GM21786 (cell line): Measurements from ENCODE around the gene EGF.

ENCODE experiments used
- ATAC-seq: cut with Tn5 transposase; IDR thresholded peaks from one replicate; pipeline ENCODE4 v1.9.1; 2021; ENCODE audit not compliant: unreplicated experiment

EGF gene

DNA sequence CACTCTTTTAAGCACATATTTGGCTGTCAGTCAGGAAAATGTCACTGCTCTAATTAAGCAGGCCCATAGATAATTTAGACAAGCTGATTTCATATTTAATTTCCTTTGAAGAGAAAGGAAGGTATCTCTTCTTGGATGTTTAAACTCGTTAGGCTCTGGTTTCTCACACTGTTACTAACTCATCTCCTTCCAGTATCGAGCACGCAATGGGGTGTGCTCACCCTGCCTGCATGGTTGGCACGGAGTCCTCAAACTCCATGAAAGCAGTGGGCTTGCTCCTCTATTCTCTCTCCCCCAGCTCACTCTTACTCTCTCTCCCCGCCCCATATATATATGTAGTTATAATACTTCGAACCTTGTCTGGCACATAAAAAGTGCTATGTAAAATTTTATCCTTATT lies 76.9 kb downstream of the EGF start:
- no peak for ATAC-seq

GRCh38 chr4:109990261-109991257 lies 77.9 kb downstream of the EGF start:
- ATAC-seq: peak; percentile 84

DNA sequence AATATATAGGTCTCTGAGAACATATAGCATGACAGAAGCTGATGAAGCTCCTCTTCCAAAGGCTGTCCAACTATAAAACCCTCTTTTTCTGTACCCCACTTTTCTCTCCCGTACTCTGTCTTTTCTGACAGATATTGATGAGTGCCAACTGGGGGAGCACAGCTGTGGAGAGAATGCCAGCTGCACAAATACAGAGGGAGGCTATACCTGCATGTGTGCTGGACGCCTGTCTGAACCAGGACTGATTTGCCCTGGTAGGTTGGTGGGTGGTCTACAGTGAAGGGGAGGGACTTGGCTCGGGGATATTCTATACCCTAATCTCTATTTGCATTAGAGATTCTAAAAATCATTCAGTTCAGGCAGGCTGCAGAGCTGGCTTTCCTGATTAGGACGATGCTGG lies 80.4 kb downstream of the EGF start:
- ATAC-seq: no peak

DNA sequence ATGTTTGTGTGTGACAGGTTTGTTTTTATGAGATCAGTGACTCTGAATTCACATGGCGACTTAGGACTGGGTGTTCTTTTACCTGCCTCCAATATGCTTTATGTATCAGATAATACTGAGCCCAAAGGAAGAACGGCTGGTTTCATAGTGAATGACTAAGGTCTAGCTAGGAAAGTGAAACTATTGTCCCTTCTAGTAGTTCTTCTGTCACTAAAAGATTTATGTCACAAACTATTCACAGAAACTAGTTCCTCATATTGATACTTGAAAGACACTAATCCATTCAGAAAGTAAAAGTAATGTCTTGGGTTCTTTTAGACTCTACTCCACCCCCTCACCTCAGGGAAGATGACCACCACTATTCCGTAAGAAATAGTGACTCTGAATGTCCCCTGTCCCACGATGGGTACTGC lies 81.7 kb downstream of the EGF start:
- ATAC-seq: peak; percentile 68

DNA sequence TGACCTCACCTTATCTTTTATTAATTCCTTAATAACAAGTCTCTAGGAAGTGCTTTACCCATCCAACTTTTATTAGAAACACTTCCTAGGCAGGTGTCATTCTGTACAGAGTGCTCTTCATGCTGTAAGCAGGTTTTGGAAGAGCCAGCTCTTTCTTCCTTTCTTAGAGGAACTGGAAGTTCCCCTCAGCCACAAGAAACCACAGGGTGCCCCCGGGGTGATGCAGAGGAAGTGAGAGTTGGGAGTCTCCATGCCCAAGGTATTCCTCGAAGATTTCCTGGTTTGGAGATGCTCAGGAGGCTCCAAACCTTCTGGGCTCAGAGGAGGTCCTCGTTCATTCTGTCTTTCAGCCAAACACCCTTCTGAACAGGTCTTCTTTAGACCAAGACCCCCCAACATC lies 83.8 kb downstream of the EGF start:
- no peak for ATAC-seq

DNA sequence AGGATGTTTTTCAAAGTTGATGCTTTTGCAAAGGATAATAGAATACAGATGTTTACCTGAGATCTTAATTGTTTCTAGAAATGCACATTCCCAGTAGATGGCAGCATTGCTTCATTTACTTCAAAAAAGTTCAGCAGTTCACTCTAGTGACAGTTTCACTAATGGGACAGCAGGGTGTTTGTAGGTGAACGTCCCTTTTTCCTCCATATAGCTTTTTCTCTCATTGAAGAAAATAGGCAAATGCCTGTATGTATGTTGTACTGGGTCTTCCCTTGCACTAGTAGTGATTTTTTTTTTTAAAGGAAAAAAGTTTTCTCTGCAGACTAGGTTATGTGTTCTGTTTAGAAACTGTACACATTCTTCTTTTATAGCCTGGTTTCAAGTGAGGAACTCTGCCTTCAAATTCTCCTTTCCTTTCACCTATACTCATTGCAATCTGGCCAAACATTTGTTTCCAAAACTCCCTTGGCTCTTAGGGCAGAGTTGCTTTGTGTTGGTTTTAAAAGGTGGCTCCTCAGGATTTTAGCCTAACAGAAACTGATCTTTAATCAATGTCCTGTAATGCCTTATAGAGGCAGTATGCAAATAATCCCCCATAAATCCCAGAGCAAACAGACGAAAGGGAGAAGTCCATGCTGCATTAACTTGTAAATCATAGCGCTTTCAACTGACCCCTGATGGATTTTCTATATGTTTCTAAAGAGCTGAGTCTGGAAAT lies 86.3 kb downstream of the EGF start:
- ATAC-seq: peak; percentile 38

DNA sequence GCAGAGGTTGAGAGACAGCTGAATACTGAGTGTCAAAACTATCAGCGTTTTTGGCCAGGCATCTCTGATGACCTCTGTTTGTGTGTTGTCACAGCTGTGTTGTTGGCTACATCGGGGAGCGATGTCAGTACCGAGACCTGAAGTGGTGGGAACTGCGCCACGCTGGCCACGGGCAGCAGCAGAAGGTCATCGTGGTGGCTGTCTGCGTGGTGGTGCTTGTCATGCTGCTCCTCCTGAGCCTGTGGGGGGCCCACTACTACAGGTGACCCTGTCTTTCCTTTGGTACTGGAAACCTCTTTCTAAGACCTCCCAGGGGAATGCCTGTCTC lies 86.9 kb downstream of the EGF start:
- no peak for ATAC-seq

DNA sequence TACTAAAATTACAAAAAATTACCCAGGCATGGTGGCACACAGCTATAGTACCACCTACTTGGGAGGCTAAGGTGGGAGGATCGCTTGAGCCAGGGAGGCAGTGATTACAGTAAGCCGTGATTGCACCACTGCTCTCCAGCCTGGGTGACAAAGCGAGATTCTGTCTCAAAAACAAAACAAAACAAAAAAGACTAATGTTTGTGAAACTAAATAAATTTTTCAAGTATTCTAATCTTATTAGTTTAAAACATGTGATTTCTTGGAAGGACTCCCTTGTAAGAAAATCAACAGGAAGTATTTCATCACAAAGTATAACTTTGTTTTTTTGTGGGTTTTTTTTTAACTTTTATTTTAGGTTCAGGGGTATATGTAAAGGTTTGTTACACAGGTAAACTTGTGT lies 89.6 kb downstream of the EGF start:
- no peak for ATAC-seq

DNA sequence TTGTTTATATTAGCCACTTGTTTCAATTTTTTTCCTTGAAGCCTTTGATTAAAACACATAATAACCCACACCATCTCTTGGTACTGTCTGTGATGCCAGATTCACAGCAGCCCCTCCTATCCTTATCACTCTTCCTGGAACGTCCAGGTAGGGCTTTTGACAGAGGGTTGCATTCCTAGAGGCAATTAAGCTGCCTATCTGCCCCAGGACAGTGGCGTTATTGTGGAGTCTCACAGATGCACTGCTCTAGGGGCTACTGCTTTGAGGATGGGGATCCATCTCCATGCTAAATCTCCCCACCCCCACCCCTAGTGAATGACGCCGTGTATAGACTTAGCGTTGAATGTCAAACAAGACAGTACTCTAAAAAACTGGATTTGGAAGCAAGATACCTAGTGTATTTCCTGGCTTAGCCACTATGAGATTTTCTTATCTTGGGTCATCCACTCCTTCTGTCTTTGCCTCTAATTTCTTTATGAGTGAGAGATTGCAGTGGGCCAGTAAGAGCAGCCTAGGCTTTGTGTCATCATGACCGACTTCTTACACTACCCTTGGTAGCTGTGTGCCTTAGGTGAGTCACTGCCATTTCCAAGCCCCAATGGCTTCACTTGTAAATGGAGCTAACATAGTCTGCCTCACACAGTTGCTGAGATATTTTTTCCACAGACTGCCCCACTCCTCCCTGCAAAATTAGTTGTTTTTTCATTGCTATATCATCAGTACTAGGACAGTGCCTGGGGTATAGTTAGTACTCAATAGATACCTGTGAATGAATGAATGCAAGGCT lies 90.9 kb downstream of the EGF start:
- ATAC-seq: no peak

GRCh38 chr4:110004556-110004955 lies 91.9 kb downstream of the EGF start:
- ATAC-seq: no peak

- peak; percentile 74 for ATAC-seq
Observed at GRCh38 chr4:110005461-110006056, 92.9 kb downstream of the EGF start.

GRCh38 chr4:110007217-110007616 lies 94.5 kb downstream of the EGF start:
- ATAC-seq: no peak

- ATAC-seq: no peak
Observed at GRCh38 chr4:110008540-110008939, 95.9 kb downstream of the EGF start.

- no peak for ATAC-seq
Observed at GRCh38 chr4:110009550-110009949, 96.9 kb downstream of the EGF start.

- ATAC-seq: no peak
Observed at GRCh38 chr4:110010797-110011196, 98.1 kb downstream of the EGF start.

DNA sequence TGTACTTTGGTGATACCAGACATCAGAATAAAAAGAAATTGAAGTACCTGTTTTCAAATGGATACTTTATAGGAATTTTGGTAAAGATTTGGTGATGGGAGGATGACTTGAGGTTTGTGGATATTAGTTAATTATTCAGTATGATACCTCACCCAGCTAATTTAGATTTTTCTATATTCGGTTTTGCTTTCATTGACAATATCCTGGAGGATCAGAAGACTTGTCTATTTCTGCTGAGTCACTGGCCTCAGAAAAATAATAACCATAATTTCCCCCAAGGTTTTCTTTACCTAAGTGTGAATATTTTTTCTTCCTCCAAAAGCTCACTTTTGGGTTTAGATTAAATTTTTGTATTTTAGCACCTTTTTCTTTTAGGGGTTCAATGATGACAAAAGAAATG lies 100.2 kb downstream of the EGF start:
- no peak for ATAC-seq

DNA sequence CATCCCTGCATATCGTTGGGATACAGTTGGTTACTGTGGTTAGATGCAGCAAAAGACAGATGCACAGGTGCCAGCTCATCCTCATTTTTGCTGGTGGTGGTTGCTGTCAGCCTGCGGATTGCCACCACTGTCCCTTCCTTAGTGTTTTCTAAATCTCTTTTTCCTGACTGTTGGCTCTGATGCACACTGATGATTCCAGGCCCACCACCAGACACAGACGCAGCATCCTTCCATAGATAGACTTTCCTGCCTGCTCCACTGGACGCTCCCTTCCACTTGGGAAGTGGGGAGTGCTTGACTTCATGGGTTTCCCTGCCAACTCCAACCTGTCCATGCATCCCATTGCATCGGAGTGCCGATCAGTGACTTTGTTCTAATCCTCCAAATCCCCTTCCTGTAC lies 101.5 kb downstream of the EGF start:
- no peak for ATAC-seq

- no peak for ATAC-seq
Observed at GRCh38 chr4:110019153-110019552, 106.5 kb downstream of the EGF start.

DNA sequence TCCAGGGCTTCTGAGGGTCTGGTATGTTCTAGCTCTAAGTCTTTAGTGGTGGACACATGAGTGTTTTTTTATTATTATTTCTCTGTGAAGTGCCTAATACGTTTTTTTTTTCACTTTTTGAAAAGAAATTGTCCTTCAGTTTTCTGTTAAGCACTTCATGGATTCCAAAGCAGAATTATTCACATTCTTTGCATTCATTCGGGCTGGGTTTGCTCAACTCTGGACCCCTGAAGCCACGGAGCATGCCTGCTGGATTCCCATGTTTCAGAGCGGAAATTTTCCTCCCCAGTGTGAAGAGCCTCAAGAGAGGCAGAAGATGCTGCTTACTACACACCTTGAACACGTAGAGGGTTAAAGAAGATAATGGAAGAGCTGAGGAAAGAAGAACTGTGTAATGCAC lies 107.5 kb downstream of the EGF start:
- no peak for ATAC-seq

DNA sequence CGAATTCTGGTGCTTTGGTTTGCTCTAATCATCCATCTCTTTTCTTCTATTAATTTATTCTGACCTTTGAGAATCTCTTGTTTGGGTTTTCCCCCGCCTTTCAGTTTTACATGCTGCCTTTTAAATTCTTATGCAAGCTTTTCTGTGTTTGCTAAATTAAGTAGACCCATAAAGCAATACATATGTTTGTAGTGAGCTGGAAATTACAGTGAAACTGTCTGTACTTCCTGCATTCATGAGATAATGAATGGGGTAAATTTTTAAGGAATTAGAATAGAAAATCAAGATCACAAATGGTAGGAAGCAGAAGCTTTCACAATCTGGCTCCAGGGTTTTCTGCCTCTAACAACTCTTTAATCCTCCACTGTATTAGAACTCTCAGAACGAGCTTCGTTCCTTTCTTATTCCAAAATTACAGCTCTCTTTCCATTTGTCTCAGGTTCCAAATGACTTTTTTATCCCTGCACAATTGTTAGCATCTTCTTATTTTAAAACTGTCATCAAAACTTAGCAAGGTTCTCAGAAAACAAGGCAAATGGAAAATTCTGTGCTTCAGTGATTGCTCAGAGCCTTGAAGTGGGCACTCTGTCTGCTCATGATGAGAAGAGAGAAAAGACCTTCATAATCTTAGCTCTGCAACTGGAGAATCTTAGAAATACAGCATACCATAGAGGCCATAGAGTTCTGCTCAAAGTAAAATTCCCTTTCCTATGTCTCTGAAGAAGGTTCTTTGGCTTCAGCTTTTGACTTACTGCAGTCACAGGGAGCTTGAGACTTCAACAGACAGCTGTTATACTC lies 108.2 kb downstream of the EGF start:
- ATAC-seq: no peak
